HEK293 (cell line): ENCODE measurements around the gene INPP4B.

ENCODE experiments used
- CTCF ChIA-PET: fragments of 350-600 bp; formaldehyde crosslinking; extraction: SDS; loops from one replicate; lab custom pipeline; 2021; ENCODE audit warnings: antibody characterized with exemption; lab: Yijun Ruan, JAX
- POLR2A ChIA-PET: fragments of 300-600 bp; formaldehyde crosslinking; extraction: SDS; loops from one replicate; lab custom pipeline; 2020; ENCODE audit warnings: antibody characterized with exemption, inconsistent platforms; lab: Yijun Ruan, JAX
- H3K27ac ChIP-seq: fragments of 200-500 bp; sonication (Bioruptor generic); 2 replicates; pipeline ENCODE4 v1.5.1; 2014; ENCODE audit warnings: low read depth, low read length, control low read depth, inconsistent platforms; ENCODE audit errors: extremely low read depth
- H3K36me3 ChIP-seq, 2 experiments: fragments of 200-500 bp in 1 of 2; sonication (Bioruptor generic) in 1 of 2; 1 replicate in 1 of 2; 2 replicates in 1 of 2; pipeline ENCODE4 v1.5.1; 2014 to 2017; ENCODE audit warnings: inconsistent platforms in 2 of 2, low read length in 2 of 2; ENCODE audit not compliant: control insufficient read depth in 2 of 2, insufficient read depth in 1 of 2
- H3K4me1 ChIP-seq: fragments of 200-500 bp; sonication (Bioruptor generic); 2 replicates; pipeline ENCODE4 v1.5.1; 2014; ENCODE audit warnings: mild to moderate bottlenecking, low read length, inconsistent platforms; ENCODE audit not compliant: control insufficient read depth, insufficient read depth
- H3K4me3 ChIP-seq: 2 replicates; pipeline ENCODE4 v1.5.1; 2011; ENCODE audit warnings: low read depth, mild to moderate bottlenecking, control low read depth, low read length, moderate library complexity
- H3K9me3 ChIP-seq: fragments of 200-500 bp; sonication (Bioruptor generic); 2 replicates; pipeline ENCODE4 v1.5.1; 2014; ENCODE audit warnings: low read depth, low read length, inconsistent platforms; ENCODE audit not compliant: control insufficient read depth, insufficient read depth
- FEZF1 ChIP-seq: fragments of 450-650 bp; formaldehyde crosslinking; IDR thresholded peaks from 2 replicates; pipeline ENCODE4 v1.5.1; 2016; ENCODE audit warnings: missing biosample characterization, missing genetic modification characterization
- GLI2 ChIP-seq: fragments of 450-650 bp; formaldehyde crosslinking; IDR thresholded peaks from 2 replicates; pipeline ENCODE4; 2017; ENCODE audit warnings: missing biosample characterization, missing genetic modification characterization, low read depth, borderline replicate concordance
- GLIS1 ChIP-seq: fragments of 450-650 bp; formaldehyde crosslinking; IDR thresholded peaks from 2 replicates; pipeline ENCODE4 v1.5.1; 2016; ENCODE audit warnings: missing biosample characterization, missing genetic modification characterization
- WT1 ChIP-seq: fragments of 450-650 bp; formaldehyde crosslinking; IDR thresholded peaks from 2 replicates; pipeline ENCODE4 v1.5.1; 2016; ENCODE audit warnings: missing biosample characterization, missing genetic modification characterization
- ZBTB6 ChIP-seq: fragments of 450-650 bp; formaldehyde crosslinking; IDR thresholded peaks from 2 replicates; pipeline ENCODE4 v1.5.1; 2017; ENCODE audit warnings: missing biosample characterization, missing genetic modification characterization
- ZFP69B ChIP-seq: fragments of 450-650 bp; formaldehyde crosslinking; IDR thresholded peaks from 2 replicates; pipeline ENCODE4 v1.5.1; 2016; ENCODE audit warnings: missing biosample characterization, missing genetic modification characterization
- ZNF112 ChIP-seq: fragments of 450-650 bp; formaldehyde crosslinking; IDR thresholded peaks from 2 replicates; pipeline ENCODE4 v1.5.0; 2017; ENCODE audit warnings: missing biosample characterization, missing genetic modification characterization
- ZNF157 ChIP-seq: fragments of 450-650 bp; formaldehyde crosslinking; IDR thresholded peaks from 2 replicates; pipeline ENCODE4 v1.5.1; 2016; ENCODE audit warnings: missing biosample characterization, missing genetic modification characterization
- ZNF214 ChIP-seq: fragments of 450-650 bp; formaldehyde crosslinking; IDR thresholded peaks from 2 replicates; pipeline ENCODE4 v1.5.1; 2017; ENCODE audit warnings: missing biosample characterization, mild to moderate bottlenecking, missing genetic modification characterization, borderline replicate concordance
- ZNF274 ChIP-seq, 2 experiments: fragments of 200-500 bp in 1 of 2; fragments of 450-650 bp in 1 of 2; sonication (Bioruptor generic) in 1 of 2; formaldehyde crosslinking in 1 of 2; IDR thresholded peaks; 2 replicates each; pipeline versions ENCODE4 v1.5.1 to v1.6.1; 2014 to 2016; ENCODE audit warnings: borderline replicate concordance in 1 of 2, inconsistent platforms in 1 of 2, low read length in 1 of 2, missing biosample characterization in 1 of 2, missing genetic modification characterization in 1 of 2
- ZNF324 ChIP-seq: fragments of 450-650 bp; formaldehyde crosslinking; IDR thresholded peaks from 2 replicates; pipeline ENCODE4 v1.5.1; 2016; ENCODE audit warnings: missing biosample characterization, missing genetic modification characterization
- ZNF341 ChIP-seq: fragments of 450-650 bp; formaldehyde crosslinking; IDR thresholded peaks from 2 replicates; pipeline ENCODE4; 2016; ENCODE audit warnings: low read depth, missing biosample characterization, missing genetic modification characterization
- ZNF560 ChIP-seq: fragments of 450-650 bp; formaldehyde crosslinking; IDR thresholded peaks from 2 replicates; pipeline ENCODE4 v1.5.1; 2017; ENCODE audit warnings: missing biosample characterization, missing genetic modification characterization, borderline replicate concordance
- ZNF623 ChIP-seq: fragments of 450-650 bp; formaldehyde crosslinking; IDR thresholded peaks from 2 replicates; pipeline ENCODE4 v1.5.1; 2016; ENCODE audit warnings: missing biosample characterization, missing genetic modification characterization
- ZNF626 ChIP-seq: fragments of 450-650 bp; sonication (Bioruptor Pico); formaldehyde crosslinking; IDR thresholded peaks from 2 replicates; pipeline ENCODE4 v1.5.1; 2018; ENCODE audit warnings: missing biosample characterization, missing genetic modification characterization, inconsistent platforms
- ZNF629 ChIP-seq: fragments of 450-650 bp; formaldehyde crosslinking; IDR thresholded peaks from 2 replicates; pipeline ENCODE4 v1.5.1; 2017; ENCODE audit warnings: missing biosample characterization, missing genetic modification characterization
- ZXDB ChIP-seq: fragments of 450-650 bp; formaldehyde crosslinking; IDR thresholded peaks from 2 replicates; pipeline ENCODE4 v1.5.1; 2016; ENCODE audit warnings: missing biosample characterization, missing genetic modification characterization
- TF ChIP-seq, protein P1 (sequence below): fragments of 450-650 bp; formaldehyde crosslinking; IDR thresholded peaks from 2 replicates; pipeline ENCODE4 v1.5.1; 2017; ENCODE audit warnings: missing biosample characterization, missing genetic modification characterization
- TF ChIP-seq, protein P2 (sequence below): fragments of 450-650 bp; formaldehyde crosslinking; IDR thresholded peaks from 2 replicates; pipeline ENCODE4 v1.5.1; 2016; ENCODE audit warnings: missing biosample characterization, missing genetic modification characterization, borderline replicate concordance
- TF ChIP-seq, protein P3 (sequence below): fragments of 450-650 bp; formaldehyde crosslinking; IDR thresholded peaks from 2 replicates; pipeline ENCODE4 v1.5.1; 2016; ENCODE audit warnings: missing biosample characterization, missing genetic modification characterization

Gene INPP4B

DNA sequence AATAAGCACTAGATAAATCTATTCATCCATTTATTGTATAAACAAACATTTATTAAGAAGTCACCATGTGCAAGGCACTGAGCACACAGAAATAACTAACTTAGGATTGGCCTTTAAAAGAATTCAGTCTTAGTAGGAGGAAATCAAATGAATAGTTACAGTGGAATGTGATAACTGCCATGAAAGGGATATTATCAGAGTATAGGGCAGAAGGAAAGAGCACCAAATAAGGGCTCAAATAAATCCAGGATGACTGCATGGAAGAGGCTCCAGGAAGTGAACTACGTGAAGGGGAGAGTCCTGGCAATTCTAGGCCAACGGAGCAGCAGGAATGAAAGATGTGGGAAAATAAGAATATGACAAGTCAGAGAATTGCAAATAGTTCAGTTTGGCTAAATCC is 406.0 kb downstream of the INPP4B start:
- Histone ChIP-seq H3K36me3 (no peaks in the 10 kb centered on the region), H3K9me3 (no peaks in the 10 kb centered on the region), H3K27ac (no peak overlapping the region), H3K4me3 (no peak overlapping the region), H3K4me1 (no peaks in the 10 kb centered on the region)
- ChIA-PET POLR2A (no interaction called here), CTCF (no interaction called here)
- TF ChIP-seq, protein P1, sequence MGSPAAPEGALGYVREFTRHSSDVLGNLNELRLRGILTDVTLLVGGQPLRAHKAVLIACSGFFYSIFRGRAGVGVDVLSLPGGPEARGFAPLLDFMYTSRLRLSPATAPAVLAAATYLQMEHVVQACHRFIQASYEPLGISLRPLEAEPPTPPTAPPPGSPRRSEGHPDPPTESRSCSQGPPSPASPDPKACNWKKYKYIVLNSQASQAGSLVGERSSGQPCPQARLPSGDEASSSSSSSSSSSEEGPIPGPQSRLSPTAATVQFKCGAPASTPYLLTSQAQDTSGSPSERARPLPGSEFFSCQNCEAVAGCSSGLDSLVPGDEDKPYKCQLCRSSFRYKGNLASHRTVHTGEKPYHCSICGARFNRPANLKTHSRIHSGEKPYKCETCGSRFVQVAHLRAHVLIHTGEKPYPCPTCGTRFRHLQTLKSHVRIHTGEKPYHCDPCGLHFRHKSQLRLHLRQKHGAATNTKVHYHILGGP (tag by site-specific recombination), result no peak
- TF ChIP-seq ZNF274 (IDR thresholded peaks at IDR 0.05; ENCODE audit: low read length) (no peak), ZNF274 (tag by site-specific recombination; IDR thresholded peaks at IDR 0.05; ENCODE audit: borderline replicate concordance) (no peak), GLIS1 (tag by site-specific recombination) (no peak), ZNF157 (tag by site-specific recombination) (no peak), ZNF623 (tag by site-specific recombination) (no peak), ZNF629 (tag by site-specific recombination) (no peak), ZNF112 (no peak), ZNF214 (tag by site-specific recombination) (no peak), ZBTB6 (tag by site-specific recombination) (no peak), ZFP69B (no peak), WT1 (no peak), ZNF341 (tag by site-specific recombination) (no peak), FEZF1 (tag by site-specific recombination) (no peak), ZNF324 (no peak), ZNF626 (tag by site-specific recombination) (no peak), ZXDB (no peak), ZNF560 (tag by site-specific recombination) (no peak), GLI2 (tag by site-specific recombination) (no peak)
- TF ChIP-seq, protein P2, sequence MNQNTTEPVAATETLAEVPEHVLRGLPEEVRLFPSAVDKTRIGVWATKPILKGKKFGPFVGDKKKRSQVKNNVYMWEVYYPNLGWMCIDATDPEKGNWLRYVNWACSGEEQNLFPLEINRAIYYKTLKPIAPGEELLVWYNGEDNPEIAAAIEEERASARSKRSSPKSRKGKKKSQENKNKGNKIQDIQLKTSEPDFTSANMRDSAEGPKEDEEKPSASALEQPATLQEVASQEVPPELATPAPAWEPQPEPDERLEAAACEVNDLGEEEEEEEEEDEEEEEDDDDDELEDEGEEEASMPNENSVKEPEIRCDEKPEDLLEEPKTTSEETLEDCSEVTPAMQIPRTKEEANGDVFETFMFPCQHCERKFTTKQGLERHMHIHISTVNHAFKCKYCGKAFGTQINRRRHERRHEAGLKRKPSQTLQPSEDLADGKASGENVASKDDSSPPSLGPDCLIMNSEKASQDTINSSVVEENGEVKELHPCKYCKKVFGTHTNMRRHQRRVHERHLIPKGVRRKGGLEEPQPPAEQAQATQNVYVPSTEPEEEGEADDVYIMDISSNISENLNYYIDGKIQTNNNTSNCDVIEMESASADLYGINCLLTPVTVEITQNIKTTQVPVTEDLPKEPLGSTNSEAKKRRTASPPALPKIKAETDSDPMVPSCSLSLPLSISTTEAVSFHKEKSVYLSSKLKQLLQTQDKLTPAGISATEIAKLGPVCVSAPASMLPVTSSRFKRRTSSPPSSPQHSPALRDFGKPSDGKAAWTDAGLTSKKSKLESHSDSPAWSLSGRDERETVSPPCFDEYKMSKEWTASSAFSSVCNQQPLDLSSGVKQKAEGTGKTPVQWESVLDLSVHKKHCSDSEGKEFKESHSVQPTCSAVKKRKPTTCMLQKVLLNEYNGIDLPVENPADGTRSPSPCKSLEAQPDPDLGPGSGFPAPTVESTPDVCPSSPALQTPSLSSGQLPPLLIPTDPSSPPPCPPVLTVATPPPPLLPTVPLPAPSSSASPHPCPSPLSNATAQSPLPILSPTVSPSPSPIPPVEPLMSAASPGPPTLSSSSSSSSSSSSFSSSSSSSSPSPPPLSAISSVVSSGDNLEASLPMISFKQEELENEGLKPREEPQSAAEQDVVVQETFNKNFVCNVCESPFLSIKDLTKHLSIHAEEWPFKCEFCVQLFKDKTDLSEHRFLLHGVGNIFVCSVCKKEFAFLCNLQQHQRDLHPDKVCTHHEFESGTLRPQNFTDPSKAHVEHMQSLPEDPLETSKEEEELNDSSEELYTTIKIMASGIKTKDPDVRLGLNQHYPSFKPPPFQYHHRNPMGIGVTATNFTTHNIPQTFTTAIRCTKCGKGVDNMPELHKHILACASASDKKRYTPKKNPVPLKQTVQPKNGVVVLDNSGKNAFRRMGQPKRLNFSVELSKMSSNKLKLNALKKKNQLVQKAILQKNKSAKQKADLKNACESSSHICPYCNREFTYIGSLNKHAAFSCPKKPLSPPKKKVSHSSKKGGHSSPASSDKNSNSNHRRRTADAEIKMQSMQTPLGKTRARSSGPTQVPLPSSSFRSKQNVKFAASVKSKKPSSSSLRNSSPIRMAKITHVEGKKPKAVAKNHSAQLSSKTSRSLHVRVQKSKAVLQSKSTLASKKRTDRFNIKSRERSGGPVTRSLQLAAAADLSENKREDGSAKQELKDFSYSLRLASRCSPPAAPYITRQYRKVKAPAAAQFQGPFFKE, result no peak
- TF ChIP-seq, protein P3, sequence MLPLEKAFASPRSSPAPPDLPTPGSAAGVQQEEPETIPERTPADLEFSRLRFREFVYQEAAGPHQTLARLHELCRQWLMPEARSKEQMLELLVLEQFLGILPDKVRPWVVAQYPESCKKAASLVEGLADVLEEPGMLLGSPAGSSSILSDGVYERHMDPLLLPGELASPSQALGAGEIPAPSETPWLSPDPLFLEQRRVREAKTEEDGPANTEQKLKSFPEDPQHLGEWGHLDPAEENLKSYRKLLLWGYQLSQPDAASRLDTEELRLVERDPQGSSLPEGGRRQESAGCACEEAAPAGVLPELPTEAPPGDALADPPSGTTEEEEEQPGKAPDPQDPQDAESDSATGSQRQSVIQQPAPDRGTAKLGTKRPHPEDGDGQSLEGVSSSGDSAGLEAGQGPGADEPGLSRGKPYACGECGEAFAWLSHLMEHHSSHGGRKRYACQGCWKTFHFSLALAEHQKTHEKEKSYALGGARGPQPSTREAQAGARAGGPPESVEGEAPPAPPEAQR (tag by site-specific recombination), result no peak
